Keratinocyte (primary cell): ENCODE data around the gene SCD. TPM values are rescaled to one million over a fixed set of nuclear protein-coding genes. Genes with fewer than 3 reads are reported as not detected.
A peak's percentile ranks its signal among the peaks of the same experiment; 100 is the strongest.

Source experiments
- DNase-seq: peaks from one replicate; pipeline ENCODE4 v3.0.0-alpha.2; 2011; ENCODE audit warnings: low read depth, missing footprints, low spot score
- FAIRE-seq: peaks from 2 replicates; lab custom pipeline; 2011; peaks lifted over from hg19 to GRCh38; lab: Jason Lieb, UNC
- H2AFZ ChIP-seq: 2 replicates; pipeline ENCODE4 v1.6.0; 2012; ENCODE audit warnings: low read length, control low read depth, inconsistent platforms; ENCODE audit not compliant: control insufficient read depth
- H3K27ac ChIP-seq: 2 replicates; pipeline ENCODE4 v1.5.1; 2011; ENCODE audit warnings: low read length; ENCODE audit not compliant: control insufficient read depth, insufficient read depth
- H3K27me3 ChIP-seq: 3 replicates; pipeline ENCODE4 v1.6.0; 2011; ENCODE audit warnings: low read length; ENCODE audit not compliant: control insufficient read depth, insufficient read depth; ENCODE audit errors: extremely low read depth
- H3K36me3 ChIP-seq, 2 experiments: 2 replicates in 1 of 2; 3 replicates in 1 of 2; pipeline ENCODE4 v1.5.1; 2011; ENCODE audit warnings: low read length in 2 of 2, mild to moderate bottlenecking in 1 of 2; ENCODE audit not compliant: control insufficient read depth in 2 of 2, insufficient read depth in 2 of 2; ENCODE audit errors: extremely low read depth in 1 of 2
- H3K4me1 ChIP-seq: 3 replicates; pipeline ENCODE4 v1.5.1; 2011; ENCODE audit warnings: low read length; ENCODE audit not compliant: control insufficient read depth, insufficient read depth; ENCODE audit errors: extremely low read depth
- H3K4me2 ChIP-seq: 3 replicates; pipeline ENCODE4 v1.6.0; 2011; ENCODE audit warnings: low read depth, low read length; ENCODE audit not compliant: control insufficient read depth, insufficient read depth; ENCODE audit errors: extremely low read depth
- H3K4me3 ChIP-seq, 3 experiments: fragments of 200-600 bp in 1 of 3; sonication (generic) in 1 of 3; 2 replicates in 2 of 3; 3 replicates in 1 of 3; pipeline ENCODE4 v1.5.1; 2011 to 2016; ENCODE audit warnings: low read length in 3 of 3, mild to moderate bottlenecking in 3 of 3, control low read depth in 2 of 3, inconsistent platforms in 1 of 3, low read depth in 1 of 3, mixed read lengths in 1 of 3, mixed run types in 1 of 3, moderate library complexity in 1 of 3; ENCODE audit not compliant: control insufficient read depth in 2 of 3, insufficient read depth in 2 of 3; ENCODE audit errors: extremely low read depth in 1 of 3
- H3K79me2 ChIP-seq: 2 replicates; pipeline ENCODE4 v1.6.0; 2012; ENCODE audit warnings: low read length; ENCODE audit not compliant: control insufficient read depth, insufficient read depth
- H3K9ac ChIP-seq: 3 replicates; pipeline ENCODE4 v1.6.0; 2011; ENCODE audit warnings: low read length; ENCODE audit not compliant: control insufficient read depth, insufficient read depth; ENCODE audit errors: extremely low read depth
- H3K9me1 ChIP-seq: 3 replicates; pipeline ENCODE4 v1.6.0; 2011; ENCODE audit warnings: low read length; ENCODE audit not compliant: control insufficient read depth, insufficient read depth; ENCODE audit errors: extremely low read depth
- H3K9me3 ChIP-seq: 2 replicates; pipeline ENCODE4 v1.5.1; 2012; ENCODE audit warnings: low read depth, low read length; ENCODE audit not compliant: control insufficient read depth
- H4K20me1 ChIP-seq: 3 replicates; pipeline ENCODE4 v1.6.0; 2011; ENCODE audit warnings: low read length; ENCODE audit not compliant: control insufficient read depth, insufficient read depth; ENCODE audit errors: extremely low read depth
- EZH2 ChIP-seq: IDR thresholded peaks from one replicate; pipeline ENCODE4 v1.6.1; 2012; ENCODE audit warnings: inconsistent platforms, mild to moderate bottlenecking, low read length, moderate library complexity
- dilution Hi-C: fragments of 300-500 bp; cut with MboI; formaldehyde crosslinking; loops from one replicate; pipeline ENCODE4 v1.7.0; 2020; ENCODE audit warnings: low sequenced_read_pairs; ENCODE audit not compliant: extremely low pct_ligation_motif_present
- polyA plus RNA-seq, 5 experiments: library from polyadenylated mRNA; depleted of rRNA in 3 of 5; stranded (reverse) in 3 of 5; stranded (forward) in 1 of 5; unstranded in 1 of 5; fragments of >200 nt; gene quantifications; 1 replicate in 1 of 5; 2 replicates in 3 of 5; 3 replicates in 1 of 5; pipeline versions ENCODE4 v1.2.1 to v1.2.3, GENCODE V29; 2011 to 2012; ENCODE audit warnings: missing spikeins in 2 of 5, low read depth in 1 of 5, low replicate concordance in 1 of 5
- TF ChIP-seq, protein P1 (sequence below), 3 experiments: IDR thresholded peaks in 1 of 3; conservative IDR thresholded peaks in 1 of 3; optimal IDR thresholded peaks in 1 of 3; 2 replicates in 2 of 3; 3 replicates in 1 of 3; pipeline versions ENCODE3 to v1.5.1; 2011; ENCODE audit warnings: low read length in 3 of 3, mild to moderate bottlenecking in 3 of 3, moderate library complexity in 2 of 3, control low read depth in 1 of 3, inconsistent platforms in 1 of 3; ENCODE audit not compliant: insufficient read depth in 2 of 3; ENCODE audit errors: extremely low read depth in 1 of 3

SCD gene
- polyA plus RNA-seq, 1 donor (not counting 4 experiments of a cell fraction or from before 2014, with no cell fraction given) = 1,275 TPM

DNA sequence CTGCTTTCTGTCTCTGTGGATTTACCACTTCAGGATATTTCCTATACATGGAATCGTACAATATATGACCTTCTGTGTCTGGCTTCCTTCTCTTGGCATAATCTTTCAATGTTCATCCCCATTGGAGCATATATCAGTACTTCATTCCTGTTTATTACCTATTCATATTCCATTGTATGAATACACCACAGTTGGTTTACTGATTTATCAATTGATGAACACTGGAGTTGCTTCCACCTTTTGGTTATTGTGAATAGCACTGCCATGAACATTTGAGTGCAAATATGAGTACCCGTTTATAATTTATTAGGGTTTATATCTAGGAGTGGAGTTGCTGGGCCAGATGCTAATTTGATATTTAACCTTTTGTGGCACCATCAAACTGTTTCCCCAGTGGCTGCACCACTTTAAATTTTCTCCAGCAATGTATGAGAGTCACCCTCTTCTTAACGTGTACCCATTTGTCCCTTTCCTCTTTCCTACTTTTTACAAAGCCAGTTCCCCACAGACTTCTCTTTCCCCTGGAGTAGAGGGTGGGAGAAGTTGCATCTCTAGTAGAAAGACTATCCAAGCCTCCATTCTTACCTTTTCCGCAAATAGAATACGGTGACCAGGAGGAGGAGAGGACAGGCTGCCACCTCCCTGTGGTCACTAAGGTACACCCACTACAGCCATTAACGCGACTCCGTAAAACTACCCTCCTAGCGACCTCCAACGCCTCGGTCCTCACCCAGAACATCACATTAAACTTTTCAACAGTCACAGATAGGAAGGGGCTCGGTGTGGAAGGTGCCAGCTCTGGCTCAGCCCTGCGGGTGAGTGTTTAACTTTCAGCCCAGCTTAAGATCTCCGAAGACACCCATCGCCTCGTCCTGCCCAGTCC, 25.6 kb downstream of the SCD start:
- no peak for FAIRE-seq
- peaks cover 49% of the 10 kb centered on the region for H3K4me1 ChIP-seq

GRCh38 chr10:100373298-100374199, 26.5 kb downstream of the SCD start:
- peaks cover 49% of the 10 kb centered on the region for H3K4me1 ChIP-seq
- H3K4me3 ChIP-seq = peak overlapping the region; percentile 45 to 78 (median 74)
- H3K9me1 ChIP-seq = no peaks in the 10 kb centered on the region
- dilution Hi-C loops = no loop called here
- no peak for TF ChIP-seq EZH2
- TF ChIP-seq, protein P1, sequence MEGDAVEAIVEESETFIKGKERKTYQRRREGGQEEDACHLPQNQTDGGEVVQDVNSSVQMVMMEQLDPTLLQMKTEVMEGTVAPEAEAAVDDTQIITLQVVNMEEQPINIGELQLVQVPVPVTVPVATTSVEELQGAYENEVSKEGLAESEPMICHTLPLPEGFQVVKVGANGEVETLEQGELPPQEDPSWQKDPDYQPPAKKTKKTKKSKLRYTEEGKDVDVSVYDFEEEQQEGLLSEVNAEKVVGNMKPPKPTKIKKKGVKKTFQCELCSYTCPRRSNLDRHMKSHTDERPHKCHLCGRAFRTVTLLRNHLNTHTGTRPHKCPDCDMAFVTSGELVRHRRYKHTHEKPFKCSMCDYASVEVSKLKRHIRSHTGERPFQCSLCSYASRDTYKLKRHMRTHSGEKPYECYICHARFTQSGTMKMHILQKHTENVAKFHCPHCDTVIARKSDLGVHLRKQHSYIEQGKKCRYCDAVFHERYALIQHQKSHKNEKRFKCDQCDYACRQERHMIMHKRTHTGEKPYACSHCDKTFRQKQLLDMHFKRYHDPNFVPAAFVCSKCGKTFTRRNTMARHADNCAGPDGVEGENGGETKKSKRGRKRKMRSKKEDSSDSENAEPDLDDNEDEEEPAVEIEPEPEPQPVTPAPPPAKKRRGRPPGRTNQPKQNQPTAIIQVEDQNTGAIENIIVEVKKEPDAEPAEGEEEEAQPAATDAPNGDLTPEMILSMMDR (optimal IDR thresholded peaks at IDR 0.05 in 1 of 3, IDR thresholded peaks at IDR 0.05 in 1 of 3, conservative IDR thresholded peaks at IDR 0.05 in 1 of 3; ENCODE audit: extremely low read depth in 1 of 3, insufficient read depth in 2 of 3, low read length in 3 of 3) = no peak
- peak overlapping the region; percentile 100 for H3K27ac ChIP-seq
- H3K9ac ChIP-seq = peak overlapping the region; percentile 99
- H3K4me2 ChIP-seq = peak overlapping the region; percentile 91
- FAIRE-seq (peak; percentile 86), DNase-seq (peak; percentile 100)
- H4K20me1 ChIP-seq = no peaks in the 10 kb centered on the region
- no peaks in the 10 kb centered on the region for H3K36me3 ChIP-seq
- H3K9me3 ChIP-seq = no peaks in the 10 kb centered on the region
- no peaks in the 10 kb centered on the region for H3K27me3 ChIP-seq
- no peaks in the 10 kb centered on the region for H3K79me2 ChIP-seq
- H2AFZ ChIP-seq = no peak overlapping the region

More for the DNA sequence above, 25.6 kb downstream of the SCD start:
- Histone ChIP-seq H3K9me3 (no peaks in the 10 kb centered on the region), H3K4me3 (peak overlapping the region; percentile 36 to 78 (median 72)), H3K4me2 (peak overlapping the region; percentile 91), H3K36me3 (no peaks in the 10 kb centered on the region), H2AFZ (peak overlapping the region; percentile 20), H3K27me3 (no peaks in the 10 kb centered on the region), H3K9ac (peak overlapping the region; percentile 99), H3K9me1 (no peaks in the 10 kb centered on the region), H3K27ac (peak overlapping the region; percentile 100), H3K79me2 (no peaks in the 10 kb centered on the region), H4K20me1 (no peaks in the 10 kb centered on the region)
- no peak for DNase-seq
- TF ChIP-seq EZH2 = no peak
- TF ChIP-seq, protein P1 (optimal IDR thresholded peaks at IDR 0.05 in 1 of 3, IDR thresholded peaks at IDR 0.05 in 1 of 3, conservative IDR thresholded peaks at IDR 0.05 in 1 of 3; ENCODE audit: extremely low read depth in 1 of 3, insufficient read depth in 2 of 3, low read length in 3 of 3) = no peak
- dilution Hi-C loops = no loop called here
